Left lung (tissue), 10 donors: ENCODE data around the gene GRIK5. TPM values are rescaled to one million over a fixed set of nuclear protein-coding genes. Genes with fewer than 3 reads are reported as not detected.

Source experiments
- ATAC-seq: fragments of 200-7000 bp; cut with Tn5 transposase; one replicate; pipeline ENCODE4 v1.9.1; 2020; ENCODE audit warnings: moderate library complexity
- DNase-seq, 4 donors: peaks; one replicate each; pipeline ENCODE4 v3.0.0-alpha.2; 2013 to 2020
- H3K27ac ChIP-seq, 2 donors: fragments of 200-600 bp; sonication (generic) in 1 of 2; one replicate each; pipeline versions ENCODE4 v1.5.0 to v1.8.0; 2020 to 2021
- H3K27me3 ChIP-seq, 2 donors: fragments of 200-600 bp; sonication (generic) in 1 of 2; one replicate each; pipeline versions ENCODE4 v1.5.0 to v1.8.0; 2020 to 2021
- H3K36me3 ChIP-seq, 2 donors: fragments of 200-600 bp; sonication (generic) in 1 of 2; one replicate each; pipeline versions ENCODE4 v1.5.0 to v1.8.0; 2020 to 2021
- H3K4me1 ChIP-seq, 2 donors: fragments of 200-600 bp; one replicate each; pipeline ENCODE4 v1.8.0; 2021
- H3K4me3 ChIP-seq, 2 donors: fragments of 200-600 bp; sonication (generic) in 1 of 2; one replicate each; pipeline versions ENCODE4 v1.5.0 to v1.8.0; 2020 to 2021; ENCODE audit warnings: mild to moderate bottlenecking in 1 of 2
- H3K9me3 ChIP-seq, 2 donors: fragments of 200-600 bp; sonication (generic) in 1 of 2; one replicate each; pipeline versions ENCODE4 v1.5.0 to v1.8.0; 2020 to 2021
- intact Hi-C, 2 donors: fragments of 100-400 bp; cut with DNase I; formaldehyde crosslinking; loops; one replicate each; pipeline versions ENCODE4 v1.11.2 to v1.14.2; 2022
- polyA plus RNA-seq, 6 donors: library from polyadenylated mRNA; unstranded; fragments of 120-200 nt; gene quantifications; one replicate each; pipeline ENCODE4 v1.2.1, GENCODE V29; 2013; ENCODE audit not compliant: insufficient read length in 6 of 6
- total RNA-seq, 2 donors: library from RNA; stranded (reverse); fragmentation: NEBNext Ultra II Directional; extraction: Animal tissue kit (Norgen Biotek cat#: 25700); gene quantifications; one replicate each; pipeline ENCODE4 v1.2.1, GENCODE V29; 2021
- TF ChIP-seq, protein P1 (sequence below), 2 donors: fragments of 200-600 bp; sonication (generic) in 1 of 2; IDR thresholded peaks; one replicate each; pipeline versions ENCODE4 v1.5.0 to v1.8.0; 2021; ENCODE audit warnings: antibody characterized with exemption in 2 of 2
- donor health status: DM: no; HTN: yes; CAD: no.
- donor health status: DM: no; HTN: no; CAD: no.

Gene GRIK5
- total and polyA plus RNA-seq, 8 donors = 0.29 to 11.6 (median 4.6) TPM

DNA sequence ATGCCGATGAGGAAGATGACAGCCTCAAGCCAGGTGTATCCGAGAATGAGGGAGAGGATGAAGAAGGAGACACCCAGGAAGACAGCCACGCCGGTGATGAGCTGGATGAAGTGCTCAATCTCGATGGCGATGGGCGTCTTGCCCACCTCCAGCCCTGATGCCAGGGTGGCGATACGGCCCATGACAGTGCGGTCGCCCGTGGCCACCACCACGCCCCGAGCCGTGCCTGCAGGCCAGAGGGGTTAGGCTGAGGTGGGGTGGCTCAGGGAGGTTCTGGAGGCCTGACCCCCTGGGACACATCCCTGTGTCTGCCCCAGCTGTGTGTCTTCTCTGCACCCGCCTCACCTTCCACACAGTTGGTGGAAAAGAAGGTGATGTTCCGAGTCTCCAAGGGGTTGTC, 85.0 kb downstream of the GRIK5 start:
- DNase-seq = no peak
- H3K36me3 ChIP-seq = no peaks in the 10 kb centered on the region
- peaks cover 0 to 3% of the 10 kb centered on the region in 2 donors for H3K27me3 ChIP-seq
- H3K4me1 ChIP-seq = no peaks in the 10 kb centered on the region
- ATAC-seq = no peak
- H3K27ac ChIP-seq = no peak overlapping the region
- H3K9me3 ChIP-seq = no peaks in the 10 kb centered on the region
- intact Hi-C loops = no loop called here
- no peak overlapping the region for H3K4me3 ChIP-seq
- TF ChIP-seq, protein P1, sequence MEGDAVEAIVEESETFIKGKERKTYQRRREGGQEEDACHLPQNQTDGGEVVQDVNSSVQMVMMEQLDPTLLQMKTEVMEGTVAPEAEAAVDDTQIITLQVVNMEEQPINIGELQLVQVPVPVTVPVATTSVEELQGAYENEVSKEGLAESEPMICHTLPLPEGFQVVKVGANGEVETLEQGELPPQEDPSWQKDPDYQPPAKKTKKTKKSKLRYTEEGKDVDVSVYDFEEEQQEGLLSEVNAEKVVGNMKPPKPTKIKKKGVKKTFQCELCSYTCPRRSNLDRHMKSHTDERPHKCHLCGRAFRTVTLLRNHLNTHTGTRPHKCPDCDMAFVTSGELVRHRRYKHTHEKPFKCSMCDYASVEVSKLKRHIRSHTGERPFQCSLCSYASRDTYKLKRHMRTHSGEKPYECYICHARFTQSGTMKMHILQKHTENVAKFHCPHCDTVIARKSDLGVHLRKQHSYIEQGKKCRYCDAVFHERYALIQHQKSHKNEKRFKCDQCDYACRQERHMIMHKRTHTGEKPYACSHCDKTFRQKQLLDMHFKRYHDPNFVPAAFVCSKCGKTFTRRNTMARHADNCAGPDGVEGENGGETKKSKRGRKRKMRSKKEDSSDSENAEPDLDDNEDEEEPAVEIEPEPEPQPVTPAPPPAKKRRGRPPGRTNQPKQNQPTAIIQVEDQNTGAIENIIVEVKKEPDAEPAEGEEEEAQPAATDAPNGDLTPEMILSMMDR (IDR thresholded peaks at IDR 0.05) = no peak

DNA sequence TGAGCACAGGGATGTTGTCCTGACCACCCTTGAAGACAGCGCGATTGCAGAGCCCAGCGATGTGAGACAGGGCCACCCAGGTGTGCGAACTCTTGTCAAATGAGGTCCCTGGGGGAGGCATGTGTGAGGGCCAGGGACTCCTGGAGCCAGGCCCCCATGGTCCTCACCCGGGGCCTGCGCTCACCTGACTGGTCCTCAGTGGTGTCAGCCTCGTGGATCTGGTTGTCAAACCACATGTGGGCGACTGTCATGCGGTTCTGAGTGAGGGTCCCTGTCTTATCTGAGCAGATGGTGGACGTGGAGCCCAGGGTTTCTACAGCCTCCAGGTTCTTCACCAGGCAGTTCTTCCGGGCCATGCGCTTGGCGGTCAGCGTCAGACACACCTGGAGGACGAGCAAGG, 88.3 kb downstream of the GRIK5 start:
- no peak for DNase-seq
- intact Hi-C loops = no loop called here
- Histone ChIP-seq H3K4me3 (no peak overlapping the region), H3K4me1 (no peaks in the 10 kb centered on the region), H3K36me3 (no peaks in the 10 kb centered on the region), H3K27me3 (peaks cover 0 to 10% of the 10 kb centered on the region in 2 donors), H3K9me3 (no peaks in the 10 kb centered on the region), H3K27ac (no peak overlapping the region)
- ATAC-seq = no peak
- TF ChIP-seq, protein P1 (IDR thresholded peaks at IDR 0.05) = no peak

DNA sequence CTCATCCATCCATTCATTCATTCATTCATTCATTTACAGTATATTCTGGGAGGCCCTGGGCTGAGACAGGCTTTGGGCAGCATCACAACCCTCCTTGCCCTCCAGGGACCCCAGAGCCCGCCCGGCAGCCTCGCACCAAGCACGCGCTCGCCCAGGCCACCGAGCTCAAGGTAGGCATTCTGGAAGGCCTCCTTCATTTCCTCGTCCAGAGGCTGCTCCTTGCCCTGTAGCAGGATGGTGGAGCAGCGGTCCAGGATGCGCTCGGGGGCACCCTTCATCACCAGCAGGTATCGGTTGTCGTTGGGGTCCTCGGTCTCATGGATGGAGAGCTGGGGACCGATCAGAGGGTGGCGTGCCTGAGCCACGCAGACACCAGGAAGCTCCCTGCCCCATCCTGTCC, 91.5 kb downstream of the GRIK5 start:
- intact Hi-C loops = no loop called here
- Histone ChIP-seq H3K36me3 (no peaks in the 10 kb centered on the region), H3K27ac (no peak overlapping the region), H3K4me1 (no peaks in the 10 kb centered on the region), H3K9me3 (no peaks in the 10 kb centered on the region), H3K27me3 (peaks cover 0 to 22% of the 10 kb centered on the region in 2 donors), H3K4me3 (no peak overlapping the region)
- ATAC-seq (no peak), DNase-seq (no peak)
- TF ChIP-seq, protein P1 (IDR thresholded peaks at IDR 0.05) = no peak

DNA sequence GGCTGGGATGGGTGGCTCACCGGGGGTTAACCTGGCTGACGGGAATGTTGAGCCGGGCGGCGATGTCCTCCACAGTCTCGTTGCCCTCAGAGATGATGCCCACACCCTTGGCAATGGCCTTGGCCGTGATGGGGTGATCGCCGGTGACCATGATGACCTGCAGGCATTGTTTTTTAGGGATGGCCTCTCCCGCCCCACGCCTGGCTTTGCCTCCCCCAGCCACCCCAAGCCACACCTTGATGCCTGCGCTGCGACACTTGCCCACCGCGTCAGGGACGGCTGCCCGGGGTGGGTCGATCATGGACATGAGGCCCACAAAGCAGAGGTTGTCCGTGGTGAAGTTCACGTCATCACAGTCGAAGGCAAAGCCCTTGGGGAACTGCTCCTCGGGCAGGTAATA, 92.1 kb downstream of the GRIK5 start:
- H3K27ac ChIP-seq = no peak overlapping the region
- no peaks in the 10 kb centered on the region for H3K9me3 ChIP-seq
- H3K4me1 ChIP-seq = no peaks in the 10 kb centered on the region
- H3K36me3 ChIP-seq = no peaks in the 10 kb centered on the region
- peaks cover 0 to 22% of the 10 kb centered on the region in 2 donors for H3K27me3 ChIP-seq
- no peak for ATAC-seq
- no peak for DNase-seq
- no peak overlapping the region for H3K4me3 ChIP-seq
- TF ChIP-seq, protein P1 (IDR thresholded peaks at IDR 0.05) = no peak
- intact Hi-C loops = no loop called here

DNA sequence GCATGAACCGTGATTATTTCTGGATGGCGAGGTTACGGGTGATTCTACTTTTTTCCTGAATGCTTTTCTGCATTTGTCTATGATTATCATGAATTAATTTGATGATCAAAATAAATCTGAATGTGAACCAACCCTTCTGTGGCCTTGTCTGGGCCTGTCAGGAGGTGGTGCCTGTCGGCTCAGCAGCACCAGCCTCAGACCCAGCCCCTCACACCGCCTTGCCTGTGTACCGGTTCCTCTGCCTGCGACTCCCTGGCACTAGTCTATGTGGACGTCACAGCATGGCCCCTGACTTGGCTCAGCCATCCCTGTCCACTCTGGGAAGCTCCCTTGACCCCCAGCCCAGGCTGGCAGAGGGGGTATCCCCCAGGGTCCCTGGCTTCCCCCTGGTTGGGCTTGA, 95.4 kb downstream of the GRIK5 start:
- H3K27me3 ChIP-seq = peaks cover 0 to 30% of the 10 kb centered on the region in 2 donors
- no peak for DNase-seq
- no peak overlapping the region for H3K4me3 ChIP-seq
- no peaks in the 10 kb centered on the region for H3K9me3 ChIP-seq
- intact Hi-C loops = no loop called here
- ATAC-seq = no peak
- TF ChIP-seq, protein P1 (IDR thresholded peaks at IDR 0.05) = no peak
- H3K27ac ChIP-seq = no peak overlapping the region
- H3K36me3 ChIP-seq = no peaks in the 10 kb centered on the region
- no peaks in the 10 kb centered on the region for H3K4me1 ChIP-seq
